ENCODE results near the gene SUN2. TPM values are rescaled to one million over a fixed set of nuclear protein-coding genes. Genes with fewer than 3 reads are reported as not detected.
A peak's percentile ranks its signal among the peaks of the same experiment; 100 is the strongest.

Gene SUN2
- total and polyA plus RNA-seq, 2 of the 13 experiments (the other 11 are each of a cell fraction or from before 2014, with no cell fraction given): 45.6 to 56.6 TPM

DNA sequence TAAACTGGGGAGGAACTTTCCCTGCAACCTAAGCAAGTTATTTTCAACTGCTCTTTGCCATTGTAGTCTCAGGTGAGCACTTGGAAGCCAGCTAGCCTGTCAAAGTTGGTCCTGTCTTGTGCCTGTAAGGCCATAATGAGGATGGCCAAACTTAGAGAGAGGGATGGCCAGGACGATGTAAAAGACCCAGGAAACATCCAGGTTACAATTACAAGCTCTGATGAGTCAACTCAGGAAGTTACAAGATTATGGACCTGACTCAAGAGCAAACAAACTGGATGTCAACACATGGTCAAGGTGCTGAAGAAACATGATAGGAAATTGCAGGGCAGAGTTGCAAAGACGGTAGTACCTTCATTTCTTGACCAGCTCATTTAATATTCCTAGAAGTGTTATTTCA is 48.5 kb downstream of the SUN2 start (continued):
- TF ChIP-seq, protein P1, sequence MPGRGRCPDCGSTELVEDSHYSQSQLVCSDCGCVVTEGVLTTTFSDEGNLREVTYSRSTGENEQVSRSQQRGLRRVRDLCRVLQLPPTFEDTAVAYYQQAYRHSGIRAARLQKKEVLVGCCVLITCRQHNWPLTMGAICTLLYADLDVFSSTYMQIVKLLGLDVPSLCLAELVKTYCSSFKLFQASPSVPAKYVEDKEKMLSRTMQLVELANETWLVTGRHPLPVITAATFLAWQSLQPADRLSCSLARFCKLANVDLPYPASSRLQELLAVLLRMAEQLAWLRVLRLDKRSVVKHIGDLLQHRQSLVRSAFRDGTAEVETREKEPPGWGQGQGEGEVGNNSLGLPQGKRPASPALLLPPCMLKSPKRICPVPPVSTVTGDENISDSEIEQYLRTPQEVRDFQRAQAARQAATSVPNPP (CRISPR knock-in tag; IDR thresholded peaks at IDR 0.05): no peak
- TF ChIP-seq U2AF1 (optimal IDR thresholded peaks at IDR 0.05; ENCODE audit: low read depth, low read length): no peak
- no peak for TF ChIP-seq FLYWCH1 (CRISPR knock-in tag; IDR thresholded peaks at IDR 0.05)
- TF ChIP-seq SYNCRIP (IDR thresholded peaks at IDR 0.05; ENCODE audit: insufficient read depth, low read depth, low read length): no peak
- TF ChIP-seq NCOA5 (CRISPR knock-in tag; IDR thresholded peaks at IDR 0.05): no peak
- TF ChIP-seq, protein P2, sequence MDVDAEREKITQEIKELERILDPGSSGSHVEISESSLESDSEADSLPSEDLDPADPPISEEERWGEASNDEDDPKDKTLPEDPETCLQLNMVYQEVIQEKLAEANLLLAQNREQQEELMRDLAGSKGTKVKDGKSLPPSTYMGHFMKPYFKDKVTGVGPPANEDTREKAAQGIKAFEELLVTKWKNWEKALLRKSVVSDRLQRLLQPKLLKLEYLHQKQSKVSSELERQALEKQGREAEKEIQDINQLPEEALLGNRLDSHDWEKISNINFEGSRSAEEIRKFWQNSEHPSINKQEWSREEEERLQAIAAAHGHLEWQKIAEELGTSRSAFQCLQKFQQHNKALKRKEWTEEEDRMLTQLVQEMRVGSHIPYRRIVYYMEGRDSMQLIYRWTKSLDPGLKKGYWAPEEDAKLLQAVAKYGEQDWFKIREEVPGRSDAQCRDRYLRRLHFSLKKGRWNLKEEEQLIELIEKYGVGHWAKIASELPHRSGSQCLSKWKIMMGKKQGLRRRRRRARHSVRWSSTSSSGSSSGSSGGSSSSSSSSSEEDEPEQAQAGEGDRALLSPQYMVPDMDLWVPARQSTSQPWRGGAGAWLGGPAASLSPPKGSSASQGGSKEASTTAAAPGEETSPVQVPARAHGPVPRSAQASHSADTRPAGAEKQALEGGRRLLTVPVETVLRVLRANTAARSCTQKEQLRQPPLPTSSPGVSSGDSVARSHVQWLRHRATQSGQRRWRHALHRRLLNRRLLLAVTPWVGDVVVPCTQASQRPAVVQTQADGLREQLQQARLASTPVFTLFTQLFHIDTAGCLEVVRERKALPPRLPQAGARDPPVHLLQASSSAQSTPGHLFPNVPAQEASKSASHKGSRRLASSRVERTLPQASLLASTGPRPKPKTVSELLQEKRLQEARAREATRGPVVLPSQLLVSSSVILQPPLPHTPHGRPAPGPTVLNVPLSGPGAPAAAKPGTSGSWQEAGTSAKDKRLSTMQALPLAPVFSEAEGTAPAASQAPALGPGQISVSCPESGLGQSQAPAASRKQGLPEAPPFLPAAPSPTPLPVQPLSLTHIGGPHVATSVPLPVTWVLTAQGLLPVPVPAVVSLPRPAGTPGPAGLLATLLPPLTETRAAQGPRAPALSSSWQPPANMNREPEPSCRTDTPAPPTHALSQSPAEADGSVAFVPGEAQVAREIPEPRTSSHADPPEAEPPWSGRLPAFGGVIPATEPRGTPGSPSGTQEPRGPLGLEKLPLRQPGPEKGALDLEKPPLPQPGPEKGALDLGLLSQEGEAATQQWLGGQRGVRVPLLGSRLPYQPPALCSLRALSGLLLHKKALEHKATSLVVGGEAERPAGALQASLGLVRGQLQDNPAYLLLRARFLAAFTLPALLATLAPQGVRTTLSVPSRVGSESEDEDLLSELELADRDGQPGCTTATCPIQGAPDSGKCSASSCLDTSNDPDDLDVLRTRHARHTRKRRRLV (CRISPR knock-in tag; IDR thresholded peaks at IDR 0.05): 0 out of 2 replicates have a peak, but pooled peaks have one; percentile 54
- 0 out of 2 replicates have a peak, but pooled peaks have one; percentile 38 for TF ChIP-seq ZNF317 (CRISPR knock-in tag; IDR thresholded peaks at IDR 0.05)
- no peak for TF ChIP-seq RFXANK (CRISPR knock-in tag; IDR thresholded peaks at IDR 0.05)
- no peak for TF ChIP-seq MTA3 (CRISPR knock-in tag; IDR thresholded peaks at IDR 0.05)
- TF ChIP-seq MED1 (CRISPR knock-in tag; IDR thresholded peaks at IDR 0.05): peak; percentile 83
- no peak for TF ChIP-seq CENPT (CRISPR knock-in tag; IDR thresholded peaks at IDR 0.05; ENCODE audit: low read depth)
- TF ChIP-seq ZBTB38 (CRISPR knock-in tag; IDR thresholded peaks at IDR 0.05): no peak
- no peak for TF ChIP-seq SMAD9 (CRISPR knock-in tag; IDR thresholded peaks at IDR 0.05)
- no peak for TF ChIP-seq KMT2B (CRISPR knock-in tag; IDR thresholded peaks at IDR 0.05)
- TF ChIP-seq ZNF792 (CRISPR knock-in tag; IDR thresholded peaks at IDR 0.05): peak; percentile 35; the same call in 1 of the 2 replicates
- TF ChIP-seq ZNF3 (CRISPR knock-in tag; IDR thresholded peaks at IDR 0.05): no peak
- TF ChIP-seq, protein P3, sequence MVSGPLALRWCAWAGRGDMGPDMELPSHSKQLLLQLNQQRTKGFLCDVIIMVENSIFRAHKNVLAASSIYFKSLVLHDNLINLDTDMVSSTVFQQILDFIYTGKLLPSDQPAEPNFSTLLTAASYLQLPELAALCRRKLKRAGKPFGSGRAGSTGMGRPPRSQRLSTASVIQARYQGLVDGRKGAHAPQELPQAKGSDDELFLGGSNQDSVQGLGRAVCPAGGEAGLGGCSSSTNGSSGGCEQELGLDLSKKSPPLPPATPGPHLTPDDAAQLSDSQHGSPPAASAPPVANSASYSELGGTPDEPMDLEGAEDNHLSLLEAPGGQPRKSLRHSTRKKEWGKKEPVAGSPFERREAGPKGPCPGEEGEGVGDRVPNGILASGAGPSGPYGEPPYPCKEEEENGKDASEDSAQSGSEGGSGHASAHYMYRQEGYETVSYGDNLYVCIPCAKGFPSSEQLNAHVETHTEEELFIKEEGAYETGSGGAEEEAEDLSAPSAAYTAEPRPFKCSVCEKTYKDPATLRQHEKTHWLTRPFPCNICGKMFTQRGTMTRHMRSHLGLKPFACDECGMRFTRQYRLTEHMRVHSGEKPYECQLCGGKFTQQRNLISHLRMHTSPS (CRISPR knock-in tag; IDR thresholded peaks at IDR 0.05; ENCODE audit: low read depth): no peak
- no peak for TF ChIP-seq ZNF563 (CRISPR knock-in tag; IDR thresholded peaks at IDR 0.05)
- no peak for TF ChIP-seq ZNF816 (CRISPR knock-in tag; IDR thresholded peaks at IDR 0.05; ENCODE audit: borderline replicate concordance)
- TF ChIP-seq ZKSCAN8 (CRISPR knock-in tag; IDR thresholded peaks at IDR 0.05; ENCODE audit: borderline replicate concordance): 0 out of 2 replicates have a peak, but pooled peaks have one; percentile 39
- TF ChIP-seq CREB1 (IDR thresholded peaks at IDR 0.05): no peak
- no peak; the same call in 1 of the 2 replicates for TF ChIP-seq CREB1 (CRISPR knock-in tag; IDR thresholded peaks at IDR 0.05)
- no peak for TF ChIP-seq DMAP1 (CRISPR knock-in tag; IDR thresholded peaks at IDR 0.05)
- 0 out of 2 replicates have a peak, but pooled peaks have one; percentile 24 for TF ChIP-seq ZBTB20 (CRISPR knock-in tag; IDR thresholded peaks at IDR 0.05; ENCODE audit: borderline replicate concordance, low read depth)
- TF ChIP-seq CAMTA2 (CRISPR knock-in tag; IDR thresholded peaks at IDR 0.05; ENCODE audit: borderline replicate concordance): no peak
- TF ChIP-seq ZNF33B (CRISPR knock-in tag; IDR thresholded peaks at IDR 0.05): no peak
- TF ChIP-seq ZNF253 (CRISPR knock-in tag; IDR thresholded peaks at IDR 0.05; ENCODE audit: borderline replicate concordance): no peak

Data from HepG2 (cell line).